Measurements from ENCODE around the gene THSD4. TPM values are rescaled to one million over a fixed set of nuclear protein-coding genes. Genes with fewer than 3 reads are reported as not detected.

THSD4 gene
- total and polyA plus RNA-seq, 9 of the 15 experiments (the other 6 are each of a cell fraction or from before 2014, with no cell fraction given): 0.04 TPM; not detected in 5

- TF ChIP-seq ZNF561 (CRISPR knock-in tag; conservative IDR thresholded peaks at IDR 0.05) (no peak), RBM14 (IDR thresholded peaks at IDR 0.05; ENCODE audit: borderline replicate concordance, insufficient read depth, low read depth, low read length) (no peak), JUNB (CRISPR knock-in tag; conservative IDR thresholded peaks at IDR 0.05) (no peak), NEUROD1 (IDR thresholded peaks at IDR 0.05; ENCODE audit: borderline replicate concordance, low read depth, low read length, partially characterized antibody) (no peak), TEAD2 (tag; IDR thresholded peaks at IDR 0.05) (no peak), SMC3 (conservative IDR thresholded peaks at IDR 0.05; ENCODE audit: insufficient read depth, low read depth, low read length) (no peak)
- TF ChIP-seq, protein P1, sequence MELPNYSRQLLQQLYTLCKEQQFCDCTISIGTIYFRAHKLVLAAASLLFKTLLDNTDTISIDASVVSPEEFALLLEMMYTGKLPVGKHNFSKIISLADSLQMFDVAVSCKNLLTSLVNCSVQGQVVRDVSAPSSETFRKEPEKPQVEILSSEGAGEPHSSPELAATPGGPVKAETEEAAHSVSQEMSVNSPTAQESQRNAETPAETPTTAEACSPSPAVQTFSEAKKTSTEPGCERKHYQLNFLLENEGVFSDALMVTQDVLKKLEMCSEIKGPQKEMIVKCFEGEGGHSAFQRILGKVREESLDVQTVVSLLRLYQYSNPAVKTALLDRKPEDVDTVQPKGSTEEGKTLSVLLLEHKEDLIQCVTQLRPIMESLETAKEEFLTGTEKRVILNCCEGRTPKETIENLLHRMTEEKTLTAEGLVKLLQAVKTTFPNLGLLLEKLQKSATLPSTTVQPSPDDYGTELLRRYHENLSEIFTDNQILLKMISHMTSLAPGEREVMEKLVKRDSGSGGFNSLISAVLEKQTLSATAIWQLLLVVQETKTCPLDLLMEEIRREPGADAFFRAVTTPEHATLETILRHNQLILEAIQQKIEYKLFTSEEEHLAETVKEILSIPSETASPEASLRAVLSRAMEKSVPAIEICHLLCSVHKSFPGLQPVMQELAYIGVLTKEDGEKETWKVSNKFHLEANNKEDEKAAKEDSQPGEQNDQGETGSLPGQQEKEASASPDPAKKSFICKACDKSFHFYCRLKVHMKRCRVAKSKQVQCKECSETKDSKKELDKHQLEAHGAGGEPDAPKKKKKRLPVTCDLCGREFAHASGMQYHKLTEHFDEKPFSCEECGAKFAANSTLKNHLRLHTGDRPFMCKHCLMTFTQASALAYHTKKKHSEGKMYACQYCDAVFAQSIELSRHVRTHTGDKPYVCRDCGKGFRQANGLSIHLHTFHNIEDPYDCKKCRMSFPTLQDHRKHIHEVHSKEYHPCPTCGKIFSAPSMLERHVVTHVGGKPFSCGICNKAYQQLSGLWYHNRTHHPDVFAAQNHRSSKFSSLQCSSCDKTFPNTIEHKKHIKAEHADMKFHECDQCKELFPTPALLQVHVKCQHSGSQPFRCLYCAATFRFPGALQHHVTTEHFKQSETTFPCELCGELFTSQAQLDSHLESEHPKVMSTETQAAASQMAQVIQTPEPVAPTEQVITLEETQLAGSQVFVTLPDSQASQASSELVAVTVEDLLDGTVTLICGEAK (IDR thresholded peaks at IDR 0.05): no peak
- TF ChIP-seq, protein P1 (CRISPR knock-in tag; IDR thresholded peaks at IDR 0.05): no peak
- TF ChIP-seq, protein P2, sequence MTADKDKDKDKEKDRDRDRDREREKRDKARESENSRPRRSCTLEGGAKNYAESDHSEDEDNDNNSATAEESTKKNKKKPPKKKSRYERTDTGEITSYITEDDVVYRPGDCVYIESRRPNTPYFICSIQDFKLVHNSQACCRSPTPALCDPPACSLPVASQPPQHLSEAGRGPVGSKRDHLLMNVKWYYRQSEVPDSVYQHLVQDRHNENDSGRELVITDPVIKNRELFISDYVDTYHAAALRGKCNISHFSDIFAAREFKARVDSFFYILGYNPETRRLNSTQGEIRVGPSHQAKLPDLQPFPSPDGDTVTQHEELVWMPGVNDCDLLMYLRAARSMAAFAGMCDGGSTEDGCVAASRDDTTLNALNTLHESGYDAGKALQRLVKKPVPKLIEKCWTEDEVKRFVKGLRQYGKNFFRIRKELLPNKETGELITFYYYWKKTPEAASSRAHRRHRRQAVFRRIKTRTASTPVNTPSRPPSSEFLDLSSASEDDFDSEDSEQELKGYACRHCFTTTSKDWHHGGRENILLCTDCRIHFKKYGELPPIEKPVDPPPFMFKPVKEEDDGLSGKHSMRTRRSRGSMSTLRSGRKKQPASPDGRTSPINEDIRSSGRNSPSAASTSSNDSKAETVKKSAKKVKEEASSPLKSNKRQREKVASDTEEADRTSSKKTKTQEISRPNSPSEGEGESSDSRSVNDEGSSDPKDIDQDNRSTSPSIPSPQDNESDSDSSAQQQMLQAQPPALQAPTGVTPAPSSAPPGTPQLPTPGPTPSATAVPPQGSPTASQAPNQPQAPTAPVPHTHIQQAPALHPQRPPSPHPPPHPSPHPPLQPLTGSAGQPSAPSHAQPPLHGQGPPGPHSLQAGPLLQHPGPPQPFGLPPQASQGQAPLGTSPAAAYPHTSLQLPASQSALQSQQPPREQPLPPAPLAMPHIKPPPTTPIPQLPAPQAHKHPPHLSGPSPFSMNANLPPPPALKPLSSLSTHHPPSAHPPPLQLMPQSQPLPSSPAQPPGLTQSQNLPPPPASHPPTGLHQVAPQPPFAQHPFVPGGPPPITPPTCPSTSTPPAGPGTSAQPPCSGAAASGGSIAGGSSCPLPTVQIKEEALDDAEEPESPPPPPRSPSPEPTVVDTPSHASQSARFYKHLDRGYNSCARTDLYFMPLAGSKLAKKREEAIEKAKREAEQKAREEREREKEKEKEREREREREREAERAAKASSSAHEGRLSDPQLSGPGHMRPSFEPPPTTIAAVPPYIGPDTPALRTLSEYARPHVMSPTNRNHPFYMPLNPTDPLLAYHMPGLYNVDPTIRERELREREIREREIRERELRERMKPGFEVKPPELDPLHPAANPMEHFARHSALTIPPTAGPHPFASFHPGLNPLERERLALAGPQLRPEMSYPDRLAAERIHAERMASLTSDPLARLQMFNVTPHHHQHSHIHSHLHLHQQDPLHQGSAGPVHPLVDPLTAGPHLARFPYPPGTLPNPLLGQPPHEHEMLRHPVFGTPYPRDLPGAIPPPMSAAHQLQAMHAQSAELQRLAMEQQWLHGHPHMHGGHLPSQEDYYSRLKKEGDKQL (CRISPR knock-in tag; IDR thresholded peaks at IDR 0.05; ENCODE audit: borderline replicate concordance): no peak
Measured at GRCh38 chr15:71302861-71303410, 187.7 kb downstream of the THSD4 start (continued).
